RWPE1 (cell line): Measurements from ENCODE around the gene BCL7C.

Source experiments
- CTCF ChIA-PET: fragments of 350-600 bp; sonication (Branson Sonifier 250); formaldehyde crosslinking; extraction: SDS; loops from one replicate; lab custom pipeline; 2021; lab: Yijun Ruan, JAX
- POLR2A ChIA-PET: fragments of 400-600 bp; formaldehyde crosslinking; extraction: SDS; loops from one replicate; lab custom pipeline; 2020; ENCODE audit warnings: antibody characterized with exemption; ENCODE audit not compliant: low non-redundant PET; lab: Yijun Ruan, JAX
- DNase-seq: peaks from one replicate; pipeline ENCODE4 v3.0.0; 2012; ENCODE audit warnings: low spot score
- H3K27ac ChIP-seq: fragments of 450-650 bp; 2 replicates; pipeline ENCODE4 v1.5.1; 2017
- CTCF ChIP-seq: fragments of 450-650 bp; conservative IDR thresholded peaks from 2 replicates; pipeline ENCODE4 v1.5.1; 2017; ENCODE audit warnings: low read depth, mild to moderate bottlenecking

Gene BCL7C

GRCh38 chr16:30922960-30923535, 29.2 kb upstream of the BCL7C start:
- POLR2A ChIA-PET: no interaction called here
- no peak for TF ChIP-seq CTCF
- CTCF ChIA-PET: interaction anchor here (1.1 to 2.4 kb wide), 3 partner anchors 19 to 78 kb away, joined by 4 to 13 read pairs (median 5); no protein-coding TSS in a partner anchor

GRCh38 chr16:30922420-30922959, 28.6 kb upstream of the BCL7C start:
- ChIA-PET POLR2A (no interaction called here), CTCF (interaction anchor here (0.7 to 1.1 kb wide), 2 partner anchors 19 to 78 kb away, joined by 4 to 7 read pairs; no protein-coding TSS in a partner anchor)
- TF ChIP-seq CTCF: no peak
- peak overlapping the region; percentile 94 for H3K27ac ChIP-seq
- DNase-seq: peak; percentile 96

More at GRCh38 chr16:30922960-30923535, 29.2 kb upstream of the BCL7C start:
- peak; percentile 97 for DNase-seq
- H3K27ac ChIP-seq: peak overlapping the region; percentile 94

GRCh38 chr16:30921748-30922419, 28.0 kb upstream of the BCL7C start:
- ChIA-PET CTCF (interaction anchor here (0.7 to 1.1 kb wide), 2 partner anchors 20 to 77 kb away, joined by 4 to 7 read pairs; no protein-coding TSS in a partner anchor), POLR2A (no interaction called here)
- DNase-seq: peak; percentile 81

GRCh38 chr16:30921459-30921747, 27.5 kb upstream of the BCL7C start:
- no peak for DNase-seq
- H3K27ac ChIP-seq: peak overlapping the region; percentile 94
- POLR2A ChIA-PET: no interaction called here
- CTCF ChIA-PET: interaction anchor here (2.1 kb wide), 1 partner anchor 77 kb away, joined by 8 read pairs; no protein-coding TSS in a partner anchor
- no peak for TF ChIP-seq CTCF

More at GRCh38 chr16:30921748-30922419, 28.0 kb upstream of the BCL7C start:
- peak overlapping the region; percentile 94 for H3K27ac ChIP-seq
- peak; percentile 87 for TF ChIP-seq CTCF

GRCh38 chr16:30920891-30921290, 27.0 kb upstream of the BCL7C start:
- peak overlapping the region; percentile 94 for H3K27ac ChIP-seq
- POLR2A ChIA-PET: no interaction called here
- CTCF ChIA-PET: interaction anchor here (2.1 kb wide), 1 partner anchor 76 kb away, joined by 8 read pairs; no protein-coding TSS in a partner anchor
- TF ChIP-seq CTCF: no peak
- no peak for DNase-seq

- ChIA-PET CTCF (interaction anchor here (1.6 kb wide), 1 partner anchor 23 kb away, joined by 5 read pairs; no protein-coding TSS in a partner anchor), POLR2A (no interaction called here)
- H3K27ac ChIP-seq: no peak overlapping the region
- TF ChIP-seq CTCF: no peak
- DNase-seq: no peak
Measured at GRCh38 chr16:30918614-30919013, 24.7 kb upstream of the BCL7C start.
